Bronchial epithelial cell (primary cell): ENCODE measurements around the gene ST6GALNAC2. TPM values are rescaled to one million over a fixed set of nuclear protein-coding genes. Genes with fewer than 3 reads are reported as not detected.

ENCODE experiments used
- DNase-seq: peaks from one replicate; pipeline ENCODE4 v3.0.0-alpha.2; 2010; ENCODE audit warnings: low read depth
- FAIRE-seq: peaks from 2 replicates; lab custom pipeline; 2011; peaks lifted over from hg19 to GRCh38; lab: Jason Lieb, UNC
- H3K27me3 ChIP-seq: 2 replicates; pipeline ENCODE4 v1.5.1; 2011; ENCODE audit warnings: low read length; ENCODE audit not compliant: control insufficient read depth, insufficient read depth
- H3K36me3 ChIP-seq: 2 replicates; pipeline ENCODE4 v1.5.1; 2011; ENCODE audit warnings: low read length; ENCODE audit not compliant: control insufficient read depth, insufficient read depth
- H3K4me3 ChIP-seq: 2 replicates; pipeline ENCODE4 v1.5.1; 2011; ENCODE audit warnings: mild to moderate bottlenecking, low read depth, low read length, control low read depth
- total RNA-seq: library from RNA; depleted of rRNA; stranded (reverse); fragments of >200 nt; gene quantifications from 2 replicates; pipeline ENCODE4 v1.2.1, GENCODE V29; 2014
- TF ChIP-seq, protein P1 (sequence below): IDR thresholded peaks from 2 replicates; pipeline ENCODE4 v1.5.1; 2011; ENCODE audit warnings: mild to moderate bottlenecking, moderate library complexity, low read length, control low read depth, inconsistent platforms; ENCODE audit not compliant: insufficient read depth, severe bottlenecking

ST6GALNAC2 gene
- total RNA-seq, 1 donor from 2014 or later, result 38.4 TPM

DNA sequence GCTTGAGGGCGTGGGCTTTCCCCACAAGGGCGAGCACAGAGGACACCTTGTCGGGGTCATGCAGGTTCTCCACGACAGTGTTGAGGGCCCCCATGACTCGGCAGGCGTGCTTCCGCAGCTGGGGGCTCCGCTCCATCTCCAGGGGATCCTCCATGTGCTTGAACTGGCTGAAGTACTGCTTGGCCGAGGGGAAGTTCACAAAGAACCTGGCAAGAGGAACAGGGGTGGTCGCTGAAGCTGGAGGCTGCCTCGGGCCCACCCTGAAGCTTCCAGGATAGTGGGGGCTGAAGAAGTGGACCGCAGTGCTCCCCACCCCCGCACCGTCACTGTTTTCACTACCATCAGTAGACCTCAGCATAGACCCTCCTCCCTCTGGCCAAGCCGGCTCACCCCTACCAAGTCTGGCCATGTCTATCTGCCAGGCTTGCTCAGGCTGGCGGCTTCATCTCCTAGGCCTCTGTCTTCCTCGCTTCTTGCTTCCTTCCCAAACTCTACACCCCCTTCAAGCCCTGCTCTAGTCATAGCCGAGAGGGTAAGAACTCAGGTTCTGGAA lies 54.1 kb downstream of the ST6GALNAC2 start:
- no peak for DNase-seq
- Histone ChIP-seq H3K27me3 (no peaks in the 10 kb centered on the region), H3K36me3 (no peaks in the 10 kb centered on the region), H3K4me3 (no peak overlapping the region)
- no peak for FAIRE-seq
- TF ChIP-seq, protein P1, sequence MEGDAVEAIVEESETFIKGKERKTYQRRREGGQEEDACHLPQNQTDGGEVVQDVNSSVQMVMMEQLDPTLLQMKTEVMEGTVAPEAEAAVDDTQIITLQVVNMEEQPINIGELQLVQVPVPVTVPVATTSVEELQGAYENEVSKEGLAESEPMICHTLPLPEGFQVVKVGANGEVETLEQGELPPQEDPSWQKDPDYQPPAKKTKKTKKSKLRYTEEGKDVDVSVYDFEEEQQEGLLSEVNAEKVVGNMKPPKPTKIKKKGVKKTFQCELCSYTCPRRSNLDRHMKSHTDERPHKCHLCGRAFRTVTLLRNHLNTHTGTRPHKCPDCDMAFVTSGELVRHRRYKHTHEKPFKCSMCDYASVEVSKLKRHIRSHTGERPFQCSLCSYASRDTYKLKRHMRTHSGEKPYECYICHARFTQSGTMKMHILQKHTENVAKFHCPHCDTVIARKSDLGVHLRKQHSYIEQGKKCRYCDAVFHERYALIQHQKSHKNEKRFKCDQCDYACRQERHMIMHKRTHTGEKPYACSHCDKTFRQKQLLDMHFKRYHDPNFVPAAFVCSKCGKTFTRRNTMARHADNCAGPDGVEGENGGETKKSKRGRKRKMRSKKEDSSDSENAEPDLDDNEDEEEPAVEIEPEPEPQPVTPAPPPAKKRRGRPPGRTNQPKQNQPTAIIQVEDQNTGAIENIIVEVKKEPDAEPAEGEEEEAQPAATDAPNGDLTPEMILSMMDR, result no peak

DNA sequence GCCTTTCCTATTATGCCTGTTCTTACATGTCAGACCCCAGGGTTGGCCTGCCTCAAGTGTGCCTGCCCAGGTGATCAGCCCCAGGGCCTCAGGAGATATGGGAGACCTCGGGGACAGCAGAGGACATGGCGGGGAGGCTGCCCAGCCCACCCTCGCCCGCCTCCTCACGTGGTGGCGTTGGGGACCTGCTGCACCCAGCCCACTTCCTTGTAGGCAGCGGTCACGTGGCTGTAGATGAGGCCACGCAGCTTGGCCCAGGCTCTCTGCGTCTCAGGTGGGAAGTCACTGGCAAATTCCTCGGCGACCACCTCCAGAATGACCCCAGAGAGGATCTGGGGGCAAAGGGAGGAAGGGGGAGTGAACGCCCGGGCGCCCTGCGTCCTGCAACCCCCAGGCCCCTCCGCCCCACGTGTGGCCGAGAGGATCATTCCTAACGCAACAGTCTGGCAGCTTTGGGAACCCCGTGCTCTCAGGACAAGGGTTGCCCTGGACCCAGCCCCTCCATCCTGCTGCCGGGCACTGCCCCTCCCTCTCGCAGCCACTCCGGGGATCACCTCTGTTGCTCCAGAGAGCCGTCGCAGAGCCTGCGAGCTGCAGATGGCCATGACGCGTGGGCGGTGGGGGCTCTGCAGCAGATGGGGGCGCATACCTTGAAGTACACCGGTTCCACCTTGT lies 54.7 kb downstream of the ST6GALNAC2 start:
- FAIRE-seq, result no peak
- no peak overlapping the region for H3K4me3 ChIP-seq
- DNase-seq, result no peak
- no peaks in the 10 kb centered on the region for H3K27me3 ChIP-seq
- TF ChIP-seq, protein P1, result no peak
- no peaks in the 10 kb centered on the region for H3K36me3 ChIP-seq

- FAIRE-seq (no peak), DNase-seq (peak; percentile 28)
- no peak overlapping the region for H3K4me3 ChIP-seq
- no peaks in the 10 kb centered on the region for H3K27me3 ChIP-seq
- no peaks in the 10 kb centered on the region for H3K36me3 ChIP-seq
- TF ChIP-seq, protein P1, result no peak
These were observed 55.5 kb downstream of the ST6GALNAC2 start for GRCh38 chr17:76530095-76530723.

GRCh38 chr17:76529224-76530094 lies 56.2 kb downstream of the ST6GALNAC2 start:
- DNase-seq, result peak; percentile 62
- no peak overlapping the region for H3K4me3 ChIP-seq

DNA sequence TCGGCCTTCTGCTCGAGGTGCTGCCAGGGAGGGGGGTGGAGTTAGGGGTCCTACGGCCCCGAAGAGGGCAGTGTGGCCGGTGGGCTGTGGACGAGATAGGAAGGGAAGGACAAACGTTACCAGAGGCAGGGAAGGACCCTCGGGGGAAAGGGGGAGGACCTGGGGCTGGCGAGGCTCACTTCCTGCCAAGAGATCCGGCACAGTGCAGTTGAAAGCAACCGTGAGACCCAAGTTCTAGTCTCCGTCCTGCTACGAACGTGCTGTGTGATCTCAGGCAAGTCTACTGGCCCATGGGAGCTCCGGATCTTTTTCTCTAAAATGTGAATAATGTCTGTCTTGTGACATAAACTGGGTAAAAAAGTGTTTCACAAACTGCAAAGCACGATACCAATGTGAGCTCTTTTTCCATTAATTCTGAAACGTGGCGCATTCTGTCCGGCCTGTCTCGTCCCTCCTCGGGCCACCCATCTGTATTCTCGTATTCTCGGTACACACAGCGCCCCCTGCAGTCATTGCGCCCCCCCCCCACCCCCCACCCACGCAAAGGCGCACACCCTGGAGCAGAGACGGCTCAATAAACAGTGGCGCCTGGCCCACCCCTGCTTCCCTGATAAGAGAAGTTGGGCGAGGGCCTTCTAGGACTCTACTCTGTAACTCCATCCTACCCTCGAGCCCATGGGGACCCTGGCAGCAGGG lies 57.0 kb downstream of the ST6GALNAC2 start:
- FAIRE-seq (no peak), DNase-seq (no peak)
- no peaks in the 10 kb centered on the region for H3K36me3 ChIP-seq
- H3K27me3 ChIP-seq, result no peaks in the 10 kb centered on the region
- TF ChIP-seq, protein P1, result no peak
- H3K4me3 ChIP-seq, result no peak overlapping the region

More at GRCh38 chr17:76529224-76530094, 56.2 kb downstream of the ST6GALNAC2 start:
- TF ChIP-seq, protein P1, result no peak
- Histone ChIP-seq H3K36me3 (no peaks in the 10 kb centered on the region), H3K27me3 (no peaks in the 10 kb centered on the region)
- FAIRE-seq, result no peak
